ENCODE data around the gene ANKS1A.

ANKS1A gene

DNA sequence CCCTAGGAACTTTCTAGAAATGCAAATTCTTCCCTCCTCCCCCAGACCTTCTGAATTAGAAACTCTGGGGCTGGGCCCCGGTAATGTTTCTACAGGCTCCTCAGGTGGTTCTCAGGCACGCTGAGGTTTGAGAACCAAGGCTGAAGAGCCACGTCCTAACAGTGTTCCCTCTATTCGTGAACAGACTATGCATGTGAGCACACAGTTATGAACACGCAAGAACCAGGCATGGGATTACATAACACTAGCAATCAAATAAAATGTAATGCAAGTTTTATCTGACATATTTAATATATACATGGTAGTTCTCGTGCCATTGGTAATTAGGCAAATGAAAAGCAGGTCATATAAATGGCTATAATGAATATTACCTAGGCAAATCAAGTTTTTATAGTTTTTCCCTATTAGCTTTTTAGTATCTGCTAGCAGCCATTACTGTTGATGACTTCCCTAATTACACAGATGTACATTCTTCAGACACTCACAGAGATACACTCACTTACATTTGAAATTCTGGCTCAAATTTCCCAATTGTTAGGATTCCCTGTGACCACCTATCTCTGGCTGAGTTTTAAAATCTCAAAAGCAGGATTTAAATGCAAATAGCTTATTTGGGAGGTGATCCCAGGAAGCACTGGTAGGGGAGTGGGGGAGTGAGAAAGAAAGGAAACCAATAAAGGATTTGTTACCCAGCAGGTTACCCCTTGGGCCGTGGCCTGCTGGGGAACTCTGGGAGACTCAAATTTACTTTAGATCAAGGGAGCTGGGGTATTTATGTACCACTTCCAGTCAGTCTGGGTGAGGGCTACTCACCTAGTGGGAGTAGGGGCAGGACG lies 148.0 kb downstream of the ANKS1A start:
- DNase-seq (ENCODE audit: low read depth in 2 of 3, low spot score in 2 of 3): no peak

DNA sequence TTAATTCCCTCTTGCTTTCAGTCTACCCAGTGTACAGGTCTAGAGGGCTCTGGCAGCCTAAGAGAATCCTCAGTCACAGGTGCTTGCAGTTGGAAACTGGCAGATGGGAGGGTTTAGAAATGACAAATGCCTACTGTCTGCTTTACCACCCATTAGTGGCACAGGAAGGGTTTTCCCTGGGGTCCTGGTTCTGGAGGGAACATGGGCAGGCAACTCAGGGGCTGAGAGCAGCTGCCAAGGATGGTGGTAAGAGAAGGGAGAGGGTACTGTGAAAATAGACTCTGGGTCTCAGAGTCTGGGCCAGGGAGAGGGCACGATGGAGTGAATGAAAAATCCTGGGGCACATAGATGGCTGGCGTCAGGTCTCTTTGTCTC lies 148.6 kb downstream of the ANKS1A start:
- DNase-seq (ENCODE audit: low read depth in 2 of 3, low spot score in 2 of 3): no peak

DNA sequence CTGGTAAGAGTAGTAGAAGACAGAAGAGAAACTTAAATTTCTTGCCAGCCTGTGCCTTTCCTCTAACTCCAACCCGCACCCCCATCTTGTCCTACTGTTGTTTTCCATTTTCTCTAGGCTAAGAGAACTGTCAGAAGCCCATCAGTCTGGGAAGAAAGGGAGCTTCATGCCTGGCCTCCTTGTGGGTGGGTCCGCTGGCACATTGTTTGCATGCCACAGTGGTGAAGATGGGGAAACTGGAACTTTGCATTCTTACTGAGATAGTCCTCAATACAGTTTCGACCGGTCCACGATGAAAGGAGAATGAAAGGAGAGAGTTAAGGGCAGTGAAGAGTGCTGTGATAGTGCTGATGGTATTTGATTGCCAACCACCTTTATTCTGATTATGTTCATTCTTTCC lies 149.0 kb downstream of the ANKS1A start:
- DNase-seq (ENCODE audit: low read depth in 2 of 3, low spot score in 2 of 3): no peak

DNA sequence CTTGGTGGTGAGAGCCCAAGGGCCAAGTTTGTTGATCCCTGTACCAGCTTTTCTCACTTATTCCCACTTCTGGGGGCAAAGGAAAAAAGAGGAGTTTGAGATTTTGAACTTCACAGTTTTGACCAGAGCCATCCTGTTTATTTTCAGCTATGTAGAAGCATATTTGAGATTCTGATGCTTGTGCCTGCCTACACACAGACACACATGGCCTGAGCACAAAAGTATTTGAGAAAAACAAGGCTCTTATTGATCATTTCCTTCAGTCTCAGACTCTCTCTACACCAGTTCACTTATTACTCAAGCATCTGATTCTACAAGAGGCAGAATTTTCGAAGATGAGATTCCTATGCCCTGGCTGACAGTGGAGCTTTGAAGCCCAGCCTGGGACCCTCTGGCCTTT lies 151.3 kb downstream of the ANKS1A start:
- DNase-seq (ENCODE audit: low read depth in 2 of 3, low spot score in 2 of 3): no peak

DNA sequence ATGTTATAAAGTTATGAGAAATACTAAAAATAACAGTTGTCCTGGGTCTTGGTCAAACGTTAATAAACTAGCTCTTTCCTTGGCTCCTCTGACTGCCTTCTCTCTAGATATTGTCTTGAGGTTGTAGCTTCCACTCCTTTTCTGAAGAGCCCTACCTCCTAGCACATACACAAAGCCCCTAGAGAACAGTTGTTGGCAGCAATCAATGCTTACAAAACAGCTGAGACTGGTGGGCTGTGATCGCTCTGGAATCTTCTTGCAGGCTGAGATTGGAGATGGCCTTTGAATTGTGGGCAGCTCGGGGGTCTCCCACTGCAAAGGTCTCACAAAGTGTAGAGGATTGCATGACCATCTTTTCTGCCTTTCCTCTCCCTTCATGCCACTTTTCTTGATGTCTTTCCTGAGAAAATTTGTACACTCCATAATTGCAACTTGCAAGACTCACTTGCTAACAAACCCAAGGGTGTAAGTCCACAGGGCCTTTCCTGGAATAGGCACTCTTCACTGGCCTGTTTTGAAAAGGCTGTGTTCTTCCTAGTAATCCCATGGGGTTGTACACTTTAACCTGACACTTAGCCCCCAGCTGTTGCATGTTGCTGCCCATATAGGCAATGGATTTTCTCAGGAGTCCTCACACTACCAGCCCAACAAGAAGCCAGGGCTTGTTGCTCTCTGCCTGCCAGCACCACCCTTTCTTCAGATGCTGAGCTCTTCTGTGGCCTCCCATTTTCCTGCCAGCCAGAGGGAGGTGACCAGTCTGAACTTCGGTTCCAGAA lies 152.2 kb downstream of the ANKS1A start:
- no peak for DNase-seq (ENCODE audit: low read depth in 2 of 3, low spot score in 2 of 3)

DNA sequence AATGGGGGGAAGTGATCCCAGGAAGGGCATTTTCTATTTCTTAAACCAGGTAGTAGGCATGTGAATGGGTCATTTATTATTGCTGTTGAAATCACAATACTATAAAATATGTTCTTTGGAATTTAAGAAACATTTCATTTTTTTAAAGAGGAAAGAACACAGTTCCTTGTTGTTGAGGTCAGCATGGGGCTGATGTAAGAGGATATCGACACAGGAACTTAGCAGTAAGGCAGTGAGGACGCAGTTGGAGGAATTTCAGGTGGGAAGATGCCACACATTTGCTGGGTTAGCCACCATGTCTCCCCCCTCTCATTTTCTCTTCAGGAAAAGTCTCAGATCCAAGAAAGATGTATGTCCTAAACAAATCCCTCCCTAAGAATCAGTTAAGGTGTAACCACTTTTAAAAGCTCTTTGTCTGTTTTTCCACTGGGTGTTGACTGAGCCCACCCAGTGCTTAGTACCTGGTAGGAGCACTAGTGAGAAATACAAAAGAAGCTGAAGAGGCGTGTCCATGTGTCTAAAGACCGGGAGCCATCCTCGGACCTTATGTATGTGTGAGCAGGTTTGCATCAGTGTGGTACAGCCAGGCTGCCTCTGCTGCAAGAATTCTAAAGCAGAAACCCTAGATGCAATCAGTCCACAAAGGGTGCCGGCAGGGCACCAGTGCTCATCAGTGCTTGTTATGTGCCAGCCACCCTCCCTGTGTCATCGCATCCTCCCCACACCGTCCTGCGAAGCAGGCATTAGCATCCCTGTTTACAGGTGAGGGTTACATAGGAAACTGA lies 153.2 kb downstream of the ANKS1A start:
- DNase-seq (ENCODE audit: low read depth in 2 of 3, low spot score in 2 of 3): no peak

DNA sequence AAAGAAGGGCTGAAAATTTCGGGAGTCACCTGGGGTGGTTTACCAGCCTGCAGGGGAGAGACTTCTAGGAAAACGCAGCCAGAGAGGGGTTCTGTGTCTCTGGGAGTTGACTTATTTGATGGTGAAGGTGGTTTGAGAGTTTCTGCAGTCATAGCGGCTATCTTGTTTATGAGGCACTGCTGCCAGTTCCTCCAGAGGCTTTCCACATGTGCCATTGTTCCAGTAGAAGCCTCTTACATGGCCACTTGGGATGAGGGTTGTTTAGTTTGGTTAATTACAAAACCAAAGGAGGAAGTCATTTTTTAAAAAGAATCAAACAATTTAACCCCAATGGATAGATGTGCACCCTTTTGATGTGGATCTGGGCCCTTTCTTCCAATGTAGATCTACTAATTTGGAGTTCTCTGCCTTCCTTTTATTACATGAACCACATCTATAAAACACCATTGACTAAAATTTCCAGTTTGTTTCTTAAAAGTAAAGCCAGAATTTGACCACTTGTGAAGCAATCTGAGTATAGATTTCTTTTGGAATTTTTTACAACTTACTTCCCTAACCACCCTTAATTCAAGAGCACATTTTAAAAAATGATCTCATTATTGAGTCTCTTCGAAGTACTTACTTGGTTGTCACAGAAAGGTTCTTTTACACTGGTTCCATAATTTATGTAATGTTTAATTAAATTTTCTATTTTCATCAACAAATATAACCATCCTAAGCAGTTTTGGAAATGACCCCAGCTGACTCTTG lies 154.5 kb downstream of the ANKS1A start:
- no peak for DNase-seq (ENCODE audit: low read depth in 2 of 3, low spot score in 2 of 3)

DNA sequence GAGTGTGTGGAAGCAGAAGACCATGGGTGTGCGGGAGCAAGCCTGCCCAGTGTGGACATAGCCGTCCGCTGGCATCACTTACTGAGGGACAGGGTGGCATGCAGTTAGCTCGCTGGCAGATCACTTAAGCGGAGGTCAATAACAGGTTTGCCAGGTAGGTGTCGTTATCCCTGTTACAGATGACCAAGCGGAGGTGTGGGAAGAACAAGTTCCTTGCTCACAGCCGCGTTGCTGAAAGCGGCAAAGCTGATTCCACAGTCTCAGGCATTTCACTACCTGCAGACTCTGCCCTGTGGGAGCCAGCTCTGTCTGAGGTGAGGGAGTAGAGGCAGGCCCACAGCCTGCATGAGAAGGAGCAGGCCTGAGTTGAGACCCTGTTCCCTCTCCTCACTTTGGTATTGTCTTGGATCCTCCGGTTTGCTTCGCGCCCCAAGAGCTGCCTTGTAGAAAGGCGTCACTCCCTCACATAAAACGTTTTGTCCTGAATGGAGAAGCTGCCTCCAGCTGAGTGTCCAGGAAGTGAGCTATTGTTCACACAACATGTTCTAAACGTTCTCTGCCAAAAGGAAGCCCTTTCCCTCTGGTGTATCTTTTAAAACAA lies 155.2 kb downstream of the ANKS1A start:
- no peak for DNase-seq (ENCODE audit: low read depth in 2 of 3, low spot score in 2 of 3)

DNA sequence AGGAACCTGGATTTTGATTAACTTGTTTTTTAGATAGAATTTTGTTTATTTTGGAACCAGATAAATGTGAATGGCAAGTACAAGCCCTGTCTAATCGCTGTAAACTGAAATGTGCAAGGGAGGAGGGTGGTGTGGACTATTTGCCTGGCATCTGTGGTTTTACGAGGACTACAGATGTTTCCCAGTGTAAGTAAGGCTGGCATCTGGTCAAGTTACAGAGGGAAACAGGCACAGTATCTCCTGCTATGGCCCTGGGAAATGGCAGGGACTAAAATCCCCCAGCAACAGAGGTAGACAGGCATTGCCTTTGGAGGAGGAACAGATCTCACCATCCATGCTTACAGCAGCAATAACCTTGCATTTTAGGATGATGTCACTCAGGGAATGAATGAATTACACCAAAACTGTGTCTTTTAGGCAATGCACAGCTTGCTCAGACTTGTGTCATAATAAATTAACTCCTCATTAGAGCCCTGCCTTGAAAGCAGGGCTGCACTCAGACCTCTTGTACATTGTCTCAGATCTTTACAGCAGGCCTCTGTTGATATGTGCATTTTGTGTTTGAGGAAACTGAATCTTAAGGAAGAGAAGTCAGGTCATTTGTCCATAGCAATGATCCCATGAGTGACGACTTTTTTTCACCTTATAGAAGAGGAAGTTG lies 155.8 kb downstream of the ANKS1A start:
- DNase-seq (ENCODE audit: low read depth in 2 of 3, low spot score in 2 of 3): no peak

DNA sequence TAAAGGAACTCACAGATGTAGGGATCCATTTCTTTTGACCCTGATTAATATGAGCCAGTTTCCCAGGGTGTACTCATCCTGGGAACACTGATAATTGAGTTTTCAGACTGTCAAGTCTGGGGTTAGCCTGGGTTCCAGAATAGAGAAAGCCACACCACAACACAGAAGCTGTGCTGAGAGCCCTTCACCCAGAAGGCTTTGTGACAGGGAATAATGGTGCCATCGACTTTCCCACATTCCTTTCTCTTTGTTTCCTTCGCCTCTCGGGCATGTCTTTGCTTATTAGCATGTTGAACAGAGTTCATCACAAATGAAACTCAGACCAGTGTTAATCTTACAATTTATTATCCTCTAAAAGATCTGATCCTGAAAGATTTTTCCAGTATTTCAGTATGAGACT lies 157.0 kb downstream of the ANKS1A start:
- no peak for DNase-seq (ENCODE audit: low read depth in 2 of 3, low spot score in 2 of 3)

DNA sequence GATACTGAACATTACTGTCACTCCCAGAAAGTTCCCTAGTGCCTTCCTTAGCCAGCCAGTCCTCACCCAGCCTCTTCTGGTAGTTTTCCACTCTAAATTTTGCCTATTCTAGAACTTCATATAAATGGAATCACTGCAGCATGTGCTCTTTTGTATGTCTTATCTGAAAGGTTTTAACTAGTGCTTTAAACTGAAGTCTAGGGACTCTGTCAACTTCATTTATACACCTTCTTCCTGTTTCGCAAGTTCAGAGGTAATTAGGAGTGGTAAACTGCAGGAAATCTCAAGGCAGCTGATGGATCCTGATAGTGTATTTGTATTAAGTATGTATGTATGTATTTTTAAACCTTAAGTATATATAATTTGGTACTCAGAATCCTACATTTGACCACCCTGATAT lies 157.8 kb downstream of the ANKS1A start:
- no peak for DNase-seq (ENCODE audit: low read depth in 2 of 3, low spot score in 2 of 3)

DNA sequence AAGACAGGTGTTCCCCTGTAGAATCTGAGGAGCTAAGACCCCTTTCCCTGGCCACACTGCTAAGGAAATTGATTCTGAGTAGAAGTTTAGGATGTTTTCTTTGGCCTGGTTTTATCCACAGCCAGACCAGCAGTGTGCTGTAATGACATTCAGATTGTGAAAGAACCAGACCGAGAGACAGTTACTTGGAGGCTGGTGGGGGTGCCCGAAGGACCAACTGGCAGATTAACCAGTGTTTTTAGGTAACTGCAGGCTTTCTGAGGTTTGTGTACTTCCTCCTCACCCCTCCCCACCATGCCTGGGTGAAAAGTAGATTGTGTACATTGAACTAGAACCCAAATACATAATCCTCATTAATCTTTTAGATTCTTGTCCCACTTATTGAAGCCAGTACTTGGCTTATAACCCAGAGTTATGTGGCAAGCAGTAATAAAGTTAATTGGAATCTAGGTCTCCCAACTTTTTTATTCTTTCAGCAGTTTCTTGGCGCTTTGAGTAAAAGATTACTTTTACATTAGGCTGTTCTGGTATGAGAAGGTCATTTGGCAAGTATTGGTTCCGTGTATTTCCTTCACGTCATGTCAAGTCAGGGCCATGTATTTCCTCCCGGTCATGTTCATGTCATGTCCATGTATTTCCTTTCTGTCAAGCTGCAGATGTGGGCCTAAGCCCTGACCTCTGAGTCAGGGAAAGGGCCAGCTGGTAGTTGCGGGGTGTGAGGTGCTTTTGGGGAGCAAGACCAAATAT lies 158.4 kb downstream of the ANKS1A start:
- no peak for DNase-seq (ENCODE audit: low read depth in 2 of 3, low spot score in 2 of 3)

DNA sequence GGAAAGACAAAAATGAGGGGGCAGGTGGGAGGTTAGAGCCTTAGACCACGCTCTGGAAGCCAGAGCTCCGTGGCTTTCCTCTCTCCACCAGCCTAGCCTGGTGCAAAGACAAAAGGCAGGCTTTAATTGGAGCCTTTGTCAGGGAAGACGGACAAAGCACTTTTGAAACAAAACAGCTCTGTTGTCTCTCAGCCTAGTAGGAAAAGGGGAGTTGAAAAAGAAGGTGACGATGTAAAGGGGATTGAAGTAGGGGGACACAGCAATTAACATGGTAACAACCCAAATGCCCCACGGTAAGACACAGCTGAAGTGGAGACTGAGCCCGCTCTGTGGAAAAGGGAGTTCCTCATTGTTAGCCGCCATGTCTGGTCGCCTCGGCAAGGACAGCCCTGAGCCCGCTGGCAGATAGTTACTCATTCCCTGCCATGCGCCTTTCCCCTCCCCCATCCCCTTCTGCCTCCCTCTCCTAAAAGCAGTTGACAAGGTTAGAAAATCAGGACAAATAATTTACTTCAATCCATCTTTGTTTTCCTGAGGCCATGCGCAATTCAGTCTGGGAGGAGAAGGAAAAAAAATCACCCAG lies 159.1 kb downstream of the ANKS1A start:
- DNase-seq (ENCODE audit: low read depth in 2 of 3, low spot score in 2 of 3): no peak

DNA sequence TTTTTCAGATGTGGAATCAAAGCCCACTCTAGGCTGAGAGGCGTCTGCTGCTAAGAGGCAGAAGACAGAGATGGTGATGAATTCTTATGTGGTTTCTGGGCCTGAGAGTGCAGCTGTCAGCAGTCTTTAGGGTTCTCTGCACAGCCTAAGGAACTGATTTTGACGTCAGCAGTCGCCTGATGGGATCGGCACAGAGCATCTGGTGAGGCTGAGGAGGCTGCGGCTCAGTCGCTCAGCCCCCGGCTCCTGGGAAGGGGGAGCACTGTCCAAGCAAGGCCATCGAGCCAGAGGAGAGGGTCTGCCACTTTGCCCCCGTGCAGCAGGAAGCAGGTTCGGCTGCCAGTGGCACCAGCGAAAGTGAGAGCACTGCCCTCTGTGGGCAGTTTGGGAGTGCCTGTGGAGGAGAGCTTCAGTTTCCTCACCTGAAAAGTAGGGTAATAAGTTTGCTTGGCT lies 159.6 kb downstream of the ANKS1A start:
- no peak for DNase-seq (ENCODE audit: low read depth in 2 of 3, low spot score in 2 of 3)

DNA sequence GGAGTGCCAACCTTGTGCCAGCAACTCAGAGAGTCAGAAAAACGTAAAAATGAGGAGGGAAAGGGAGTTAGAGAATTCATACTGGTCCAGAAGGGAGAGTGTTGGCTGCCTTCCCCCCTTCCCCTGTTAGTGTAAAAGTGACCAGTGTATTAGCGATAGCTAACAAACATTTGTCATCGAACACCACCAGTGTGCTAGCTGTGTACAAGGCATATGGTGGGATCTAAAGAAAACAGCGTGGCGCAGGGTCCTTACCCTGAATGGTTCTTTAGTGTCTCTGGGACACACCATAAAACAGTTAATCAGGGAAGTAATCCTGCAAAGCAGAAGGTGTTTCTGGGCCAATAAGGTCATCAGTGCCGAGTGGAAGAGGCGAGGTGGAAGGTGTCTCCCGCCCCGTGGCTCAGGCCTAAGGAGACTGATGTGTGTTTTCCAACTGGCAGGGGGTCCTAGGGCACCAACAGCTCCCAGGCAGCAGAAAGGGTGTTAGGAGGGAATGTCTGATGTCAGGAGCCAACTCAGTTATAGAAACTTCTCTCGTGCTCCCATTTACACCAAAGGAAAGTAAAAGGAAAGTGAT lies 160.2 kb downstream of the ANKS1A start:
- DNase-seq (ENCODE audit: low read depth in 2 of 3, low spot score in 2 of 3): no peak

DNA sequence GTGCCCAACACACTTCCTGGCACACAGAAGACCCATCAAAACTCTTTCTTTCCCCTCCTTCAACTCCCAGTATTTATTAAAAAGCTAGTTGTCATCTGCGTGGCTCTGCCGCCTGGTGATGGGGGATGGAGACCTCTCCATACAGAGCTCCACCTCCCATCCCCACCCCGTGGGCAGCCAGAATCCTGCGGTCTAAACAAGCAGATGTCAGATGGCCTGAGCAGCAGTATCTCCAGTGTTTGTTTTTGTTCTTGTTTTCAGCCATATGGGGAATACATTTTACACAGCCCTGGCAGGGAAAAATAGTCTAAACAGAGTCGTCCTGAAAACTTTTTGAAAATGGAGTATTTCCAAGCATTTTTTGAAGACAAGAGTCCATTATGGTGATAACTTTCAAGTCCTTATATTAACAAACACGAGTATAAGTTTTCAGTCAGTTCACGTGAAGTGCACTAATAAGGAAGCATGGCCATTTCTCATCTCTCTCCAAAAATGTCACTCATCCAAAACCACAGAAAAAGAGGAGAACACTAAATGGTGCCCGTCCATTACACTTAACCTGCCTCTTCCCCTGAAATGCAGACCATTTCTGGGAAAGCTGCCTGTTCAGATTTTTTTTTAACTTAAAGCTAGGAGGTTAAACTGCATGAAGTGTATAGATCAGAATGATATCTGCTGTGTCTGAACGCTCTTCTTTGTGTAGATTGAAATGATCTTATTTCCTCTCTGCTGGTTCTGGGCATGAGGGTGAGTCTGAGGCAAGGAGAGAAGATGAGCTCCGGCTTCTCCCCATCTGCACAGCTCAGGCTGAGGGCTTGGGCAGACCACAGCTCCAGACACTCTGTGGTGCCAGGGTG lies 161.1 kb downstream of the ANKS1A start:
- no peak for DNase-seq (ENCODE audit: low read depth in 2 of 3, low spot score in 2 of 3)

DNA sequence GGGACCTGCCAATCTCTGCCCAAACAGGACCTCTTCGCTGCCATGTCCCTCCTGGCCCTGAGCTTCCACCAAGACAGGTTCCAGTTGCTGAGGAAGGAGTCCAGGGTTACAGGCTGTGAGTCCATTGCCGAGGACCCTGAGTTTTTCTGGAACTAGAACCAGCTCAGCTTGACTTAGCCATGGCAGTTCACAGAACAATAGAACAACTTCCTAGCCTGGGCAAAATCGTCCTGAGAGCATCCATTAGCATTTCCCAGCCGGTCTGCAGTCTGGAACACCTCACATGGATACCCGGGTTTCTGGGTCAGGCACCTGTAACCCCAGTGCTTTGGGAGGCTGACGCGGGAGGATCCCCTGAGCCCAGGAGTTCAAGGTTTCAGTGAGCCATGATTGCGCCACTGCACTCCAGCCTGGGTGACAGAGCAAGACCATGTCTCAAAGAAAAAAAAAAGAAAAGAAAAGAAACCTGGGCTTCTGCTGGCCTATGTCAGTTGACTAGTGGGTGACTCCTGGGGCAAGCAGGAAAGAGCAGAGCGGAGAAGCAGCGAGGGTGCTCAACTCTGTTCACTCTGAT lies 161.8 kb downstream of the ANKS1A start:
- DNase-seq (ENCODE audit: low read depth in 2 of 3, low spot score in 2 of 3): no peak
